Endothelial cell (in vitro differentiated cells): ENCODE data around the gene DAZAP1. TPM values are rescaled to one million over a fixed set of nuclear protein-coding genes. Genes with fewer than 3 reads are reported as not detected.

Source experiments
- DNase-seq: peaks from one replicate; pipeline ENCODE4 v3.0.0; 2021; ENCODE audit warnings: low spot score
- H3K27ac Mint-ChIP-seq: one replicate; pipeline ENCODE4 v1.8.0; 2021; ENCODE audit warnings: mixed read lengths, inconsistent platforms; ENCODE audit not compliant: unreplicated experiment
- H3K27me3 Mint-ChIP-seq: one replicate; pipeline ENCODE4 v1.8.0; 2021; ENCODE audit warnings: mild to moderate bottlenecking, moderate library complexity, mixed read lengths, inconsistent platforms; ENCODE audit not compliant: unreplicated experiment
- H3K36me3 Mint-ChIP-seq: one replicate; pipeline ENCODE4 v1.8.0; 2021; ENCODE audit warnings: mild to moderate bottlenecking, low read depth, mixed read lengths, inconsistent platforms; ENCODE audit not compliant: unreplicated experiment
- H3K4me1 Mint-ChIP-seq: one replicate; pipeline ENCODE4 v1.8.0; 2021; ENCODE audit warnings: mild to moderate bottlenecking, mixed read lengths, inconsistent platforms; ENCODE audit not compliant: unreplicated experiment
- H3K4me3 Mint-ChIP-seq: one replicate; pipeline ENCODE4 v1.8.0; 2021; ENCODE audit warnings: mild to moderate bottlenecking, mixed read lengths, inconsistent platforms; ENCODE audit not compliant: unreplicated experiment
- H3K9me3 Mint-ChIP-seq: one replicate; pipeline ENCODE4 v1.8.0; 2021; ENCODE audit warnings: mixed read lengths, inconsistent platforms; ENCODE audit not compliant: unreplicated experiment
- total RNA-seq: library from RNA; stranded (reverse); fragmentation: NEBNext Ultra II Directional; extraction: Animal tissue kit (Norgen Biotek cat#: 25700); gene quantifications from one replicate; pipeline ENCODE4 v1.2.1, GENCODE V29; 2021; ENCODE audit not compliant: unreplicated experiment
- TF ChIP-seq, protein P1 (sequence below): fragments of 200-600 bp; sonication (generic); IDR thresholded peaks from one replicate; pipeline ENCODE4 v1.5.0; 2021; ENCODE audit warnings: antibody characterized with exemption; ENCODE audit not compliant: unreplicated experiment

The DAZAP1 gene
- total RNA-seq, 1 donor from 2014 or later: 145 TPM

DNA sequence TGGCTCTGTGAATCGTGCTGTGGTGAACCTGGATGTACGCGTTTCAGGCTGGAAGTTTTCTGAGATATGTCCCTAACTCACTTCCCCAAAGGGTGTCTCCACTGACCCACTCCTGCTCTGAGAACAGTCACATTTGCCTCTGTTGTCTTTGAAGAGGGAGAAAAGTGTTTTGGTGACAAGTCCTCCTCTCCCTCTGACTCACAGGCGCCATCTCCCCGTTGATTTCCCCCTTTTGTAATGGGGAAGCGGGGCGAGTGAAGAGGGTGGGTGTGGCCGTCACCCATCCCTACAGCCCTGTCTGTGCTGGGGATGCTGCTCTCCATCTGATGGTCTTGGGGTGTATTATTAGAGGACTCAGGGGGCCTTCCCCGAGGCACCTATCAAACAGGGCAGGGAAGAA, 52.1 kb downstream of the DAZAP1 start:
- Mint-ChIP-seq H3K27me3 (peaks cover 14% of the 10 kb centered on the region), H3K27ac (no peak overlapping the region), H3K9me3 (no peaks in the 10 kb centered on the region), H3K4me1 (no peaks in the 10 kb centered on the region), H3K4me3 (no peak overlapping the region), H3K36me3 (no peaks in the 10 kb centered on the region)
- no peak for DNase-seq
- TF ChIP-seq, protein P1, sequence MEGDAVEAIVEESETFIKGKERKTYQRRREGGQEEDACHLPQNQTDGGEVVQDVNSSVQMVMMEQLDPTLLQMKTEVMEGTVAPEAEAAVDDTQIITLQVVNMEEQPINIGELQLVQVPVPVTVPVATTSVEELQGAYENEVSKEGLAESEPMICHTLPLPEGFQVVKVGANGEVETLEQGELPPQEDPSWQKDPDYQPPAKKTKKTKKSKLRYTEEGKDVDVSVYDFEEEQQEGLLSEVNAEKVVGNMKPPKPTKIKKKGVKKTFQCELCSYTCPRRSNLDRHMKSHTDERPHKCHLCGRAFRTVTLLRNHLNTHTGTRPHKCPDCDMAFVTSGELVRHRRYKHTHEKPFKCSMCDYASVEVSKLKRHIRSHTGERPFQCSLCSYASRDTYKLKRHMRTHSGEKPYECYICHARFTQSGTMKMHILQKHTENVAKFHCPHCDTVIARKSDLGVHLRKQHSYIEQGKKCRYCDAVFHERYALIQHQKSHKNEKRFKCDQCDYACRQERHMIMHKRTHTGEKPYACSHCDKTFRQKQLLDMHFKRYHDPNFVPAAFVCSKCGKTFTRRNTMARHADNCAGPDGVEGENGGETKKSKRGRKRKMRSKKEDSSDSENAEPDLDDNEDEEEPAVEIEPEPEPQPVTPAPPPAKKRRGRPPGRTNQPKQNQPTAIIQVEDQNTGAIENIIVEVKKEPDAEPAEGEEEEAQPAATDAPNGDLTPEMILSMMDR: no peak

- TF ChIP-seq, protein P1: no peak
- no peaks in the 10 kb centered on the region for H3K4me1 Mint-ChIP-seq
- H3K9me3 Mint-ChIP-seq: no peaks in the 10 kb centered on the region
- DNase-seq: no peak
- H3K27ac Mint-ChIP-seq: no peak overlapping the region
- H3K36me3 Mint-ChIP-seq: no peaks in the 10 kb centered on the region
- no peak overlapping the region for H3K4me3 Mint-ChIP-seq
- H3K27me3 Mint-ChIP-seq: peaks cover 15% of the 10 kb centered on the region
These were observed 52.9 kb downstream of the DAZAP1 start for GRCh38 chr19:1460033-1460995.

DNA sequence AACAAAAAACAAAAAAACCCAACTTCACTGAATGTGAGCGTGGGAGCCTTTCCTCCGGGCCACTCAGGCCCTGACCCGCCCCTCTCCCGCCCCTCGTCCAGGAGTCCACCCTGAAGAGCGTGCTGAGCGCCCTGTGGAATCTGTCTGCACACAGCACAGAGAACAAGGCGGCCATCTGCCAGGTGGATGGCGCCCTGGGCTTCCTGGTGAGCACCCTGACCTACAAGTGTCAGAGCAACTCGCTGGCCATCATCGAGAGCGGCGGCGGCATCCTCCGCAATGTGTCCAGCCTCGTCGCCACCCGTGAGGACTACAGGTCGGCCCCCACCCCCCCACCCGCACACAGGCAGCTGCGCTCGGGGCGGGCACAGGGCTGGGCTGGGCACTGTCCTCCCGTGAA, 54.5 kb downstream of the DAZAP1 start:
- Mint-ChIP-seq H3K27me3 (peaks cover 12% of the 10 kb centered on the region), H3K27ac (no peak overlapping the region), H3K4me1 (no peaks in the 10 kb centered on the region), H3K36me3 (no peaks in the 10 kb centered on the region), H3K4me3 (no peak overlapping the region), H3K9me3 (no peaks in the 10 kb centered on the region)
- DNase-seq: no peak
- TF ChIP-seq, protein P1: no peak

- H3K4me1 Mint-ChIP-seq: no peaks in the 10 kb centered on the region
- no peak for DNase-seq
- H3K27me3 Mint-ChIP-seq: peaks cover 9% of the 10 kb centered on the region
- H3K4me3 Mint-ChIP-seq: no peak overlapping the region
- H3K9me3 Mint-ChIP-seq: no peaks in the 10 kb centered on the region
- H3K27ac Mint-ChIP-seq: no peak overlapping the region
- TF ChIP-seq, protein P1: peak; percentile 42
- no peaks in the 10 kb centered on the region for H3K36me3 Mint-ChIP-seq
These were observed 58.0 kb downstream of the DAZAP1 start for GRCh38 chr19:1465191-1466016.
